HepG2 (cell line): ENCODE measurements around the gene ATXN1L. TPM values are rescaled to one million over a fixed set of nuclear protein-coding genes. Genes with fewer than 3 reads are reported as not detected.

Source experiments
- ARID5B ChIP-seq: IDR thresholded peaks from 2 replicates; pipeline ENCODE4 v1.4.0; 2020; ENCODE audit warnings: mild to moderate bottlenecking, missing genetic modification reagents
- BATF2 ChIP-seq: sonication (generic); formaldehyde crosslinking; IDR thresholded peaks from 2 replicates; pipeline ENCODE4 v1.8.0; 2022; ENCODE audit warnings: mild to moderate bottlenecking, missing genetic modification reagents, moderate library complexity
- BCL3 ChIP-seq: sonication (generic); formaldehyde crosslinking; IDR thresholded peaks from 2 replicates; pipeline ENCODE4 v1.5.1; 2020; ENCODE audit warnings: mild to moderate bottlenecking, missing genetic modification reagents, moderate library complexity
- DZIP1 ChIP-seq: sonication (generic); formaldehyde crosslinking; IDR thresholded peaks from 2 replicates; pipeline ENCODE4 v1.5.0; 2020; ENCODE audit warnings: mild to moderate bottlenecking, missing genetic modification reagents
- FOSL2 ChIP-seq: sonication (generic); formaldehyde crosslinking; IDR thresholded peaks from 2 replicates; pipeline ENCODE4 v1.4.0; 2020; ENCODE audit warnings: missing genetic modification reagents
- KLF15 ChIP-seq: sonication (generic); formaldehyde crosslinking; IDR thresholded peaks from 2 replicates; pipeline ENCODE4 v1.8.1; 2023; ENCODE audit warnings: borderline replicate concordance, mild to moderate bottlenecking, inconsistent platforms, missing genetic modification reagents, mixed read lengths
- NFKB2 ChIP-seq: sonication (generic); formaldehyde crosslinking; IDR thresholded peaks from 2 replicates; pipeline ENCODE4 v1.4.0; 2020; ENCODE audit warnings: missing genetic modification reagents, borderline replicate concordance
- NFKBIZ ChIP-seq: IDR thresholded peaks from 2 replicates; pipeline ENCODE4 v1.6.1; 2018; ENCODE audit warnings: missing genetic modification reagents, missing compliant biosample characterization
- RNF2 ChIP-seq: fragments of 450-650 bp; conservative IDR thresholded peaks from 2 replicates; pipeline ENCODE4 v1.6.1; 2016; ENCODE audit warnings: low read depth
- SRSF1 ChIP-seq: fragments of 200-400 bp; formaldehyde crosslinking; optimal IDR thresholded peaks from 2 replicates; pipeline ENCODE3; 2017; ENCODE audit warnings: mild to moderate bottlenecking, low read depth, low read length, moderate library complexity
- ZBTB25 ChIP-seq: IDR thresholded peaks from 2 replicates; pipeline ENCODE4 v1.6.1; 2018; ENCODE audit warnings: missing genetic modification reagents
- ZKSCAN5 ChIP-seq: sonication (generic); formaldehyde crosslinking; IDR thresholded peaks from 2 replicates; pipeline ENCODE4 v1.5.1; 2020; ENCODE audit warnings: mild to moderate bottlenecking, missing genetic modification reagents
- ZNF777 ChIP-seq: sonication (generic); formaldehyde crosslinking; IDR thresholded peaks from 2 replicates; pipeline ENCODE4 v1.4.0; 2020; ENCODE audit warnings: missing genetic modification reagents
- ZNF781 ChIP-seq: sonication (generic); formaldehyde crosslinking; IDR thresholded peaks from 2 replicates; pipeline ENCODE4 v1.5.1; 2020; ENCODE audit warnings: borderline replicate concordance, mild to moderate bottlenecking, missing genetic modification reagents; ENCODE audit errors: not compliant biosample characterization
- ZSCAN5A ChIP-seq: sonication (generic); formaldehyde crosslinking; IDR thresholded peaks from 2 replicates; pipeline ENCODE4 v1.8.0; 2022; ENCODE audit warnings: mild to moderate bottlenecking, missing genetic modification reagents, borderline replicate concordance
- polyA plus RNA-seq, 8 experiments: library from polyadenylated mRNA; depleted of rRNA in 3 of 8; stranded (reverse) in 7 of 8; unstranded in 1 of 8; fragments of >200 nt; fragmentation: Illumina TruSeq in 4 of 8; extraction: Trizol in 4 of 8; gene quantifications; 2 replicates each; pipeline versions ENCODE4 v1.2.1 to v1.2.3, GENCODE V29; 2011 to 2016; ENCODE audit warnings: low read depth in 4 of 8, missing spikeins in 1 of 8, mixed read lengths in 1 of 8; ENCODE audit not compliant: insufficient read depth in 1 of 8
- total RNA-seq, 5 experiments: library from RNA; depleted of rRNA; stranded (reverse); fragments of >200 nt; fragmentation: Illumina TruSeq; extraction: Trizol; gene quantifications; 2 replicates each; pipeline ENCODE4 v1.2.3, GENCODE V29; 2016; ENCODE audit warnings: low read depth in 1 of 5

The ATXN1L gene
- total and polyA plus RNA-seq, 2 of the 13 experiments (the other 11 are each of a cell fraction or from before 2014, with no cell fraction given) = 20.0 to 22.4 TPM

- TF ChIP-seq ARID5B (peak; percentile 35; the same call in 1 of the 2 replicates), NFKBIZ (peak; percentile 11; the same call in 1 of the 2 replicates), BATF2 (CRISPR knock-in tag) (no peak), ZKSCAN5 (CRISPR knock-in tag) (no peak), ZNF777 (peak; percentile 56; the same call in 1 of the 2 replicates), ZBTB25 (CRISPR knock-in tag) (peak; percentile 89; the same call in 1 of the 2 replicates), FOSL2 (CRISPR knock-in tag) (peak; percentile 64), BCL3 (peak; percentile 34; the same call in 1 of the 2 replicates), DZIP1 (CRISPR knock-in tag) (no peak; the same call in 1 of the 2 replicates), ZNF781 (no peak), NFKB2 (CRISPR knock-in tag) (peak; percentile 82), SRSF1 (peak; percentile 88), ZSCAN5A (CRISPR knock-in tag) (peak; percentile 82; the same call in 1 of the 2 replicates), RNF2 (no peak), KLF15 (0 out of 2 replicates have a peak, but pooled peaks have one; percentile 18)
Measured at GRCh38 chr16:71845639-71846430, at the start of gene ATXN1L (continued).
